Aorta (tissue), 5 donors: ENCODE data around the gene ZP2. TPM values are rescaled to one million over a fixed set of nuclear protein-coding genes. Genes with fewer than 3 reads are reported as not detected.
"Not testable (repeated sequence)": the region's sequence is repeated elsewhere in the genome, so short reads cannot be mapped to it uniquely, and the experiment has no call there.

Experiments
- ATAC-seq: fragments of 200-7000 bp; cut with Tn5 transposase; one replicate; pipeline ENCODE4 v1.9.1; 2022; ENCODE audit warnings: moderate library complexity; ENCODE audit not compliant: low FRiP score
- DNase-seq, 2 donors: peaks; one replicate each; pipeline ENCODE4 v3.0.0-alpha.2; 2020
- H3K27ac ChIP-seq, 2 donors: one replicate each; pipeline ENCODE4 v1.5.1; 2013; ENCODE audit warnings: low read length in 2 of 2, mild to moderate bottlenecking in 2 of 2, moderate library complexity in 2 of 2, control low read depth in 1 of 2, inconsistent platforms in 1 of 2, low read depth in 1 of 2
- H3K27me3 ChIP-seq, 2 donors: one replicate each; pipeline ENCODE4 v1.6.1; 2013; ENCODE audit warnings: control low read depth in 1 of 2, low read length in 1 of 2, mild to moderate bottlenecking in 1 of 2, moderate library complexity in 1 of 2; ENCODE audit not compliant: insufficient read depth in 2 of 2, control insufficient read depth in 1 of 2
- H3K36me3 ChIP-seq, 2 donors: one replicate each; pipeline ENCODE4 v1.6.1; 2013; ENCODE audit warnings: control low read depth in 1 of 2, low read length in 1 of 2, mild to moderate bottlenecking in 1 of 2; ENCODE audit not compliant: insufficient read depth in 2 of 2, control insufficient read depth in 1 of 2
- H3K4me1 ChIP-seq, 2 donors: one replicate each; pipeline ENCODE4 v1.6.1; 2013; ENCODE audit warnings: low read length in 2 of 2, control low read depth in 1 of 2, mild to moderate bottlenecking in 1 of 2, moderate library complexity in 1 of 2; ENCODE audit not compliant: insufficient read depth in 2 of 2, control insufficient read depth in 1 of 2
- H3K4me3 ChIP-seq, 2 donors: one replicate each; pipeline ENCODE4 v1.5.1; 2013; ENCODE audit warnings: low read length in 2 of 2, control low read depth in 1 of 2, mild to moderate bottlenecking in 1 of 2
- H3K9me3 ChIP-seq: one replicate; pipeline ENCODE4 v1.6.1; 2013; ENCODE audit warnings: mild to moderate bottlenecking, low read length; ENCODE audit not compliant: control insufficient read depth
- WGBS, 2 donors: extraction: QIAGEN DNeasy Blood & Tissue Kit; methylation state at CpG; one replicate each; pipeline ENCODE4 v1.1.7; 2013; 5-methylcytosine and 5-hydroxymethylcytosine counted together
- intact Hi-C, 2 donors: fragments of 100-400 bp; cut with DNase I; formaldehyde crosslinking; loops; one replicate each; pipeline versions ENCODE4 v1.14.2 to v1.15.0; 2022
- polyA plus RNA-seq, 2 donors: library from polyadenylated mRNA; stranded (reverse); fragments of 200-250 nt; gene quantifications; one replicate each; pipeline ENCODE4 v1.2.3, GENCODE V29; 2013
- total RNA-seq, 2 donors: library from RNA; stranded (reverse); fragmentation: NEBNext Ultra II Directional; extraction: Animal tissue kit (Norgen Biotek cat#: 25700); gene quantifications; one replicate each; pipeline ENCODE4 v1.2.1, GENCODE V29; 2021
- donor health status: healthy with polysubstance abuse.
- donor health status: Bipolar disorder and iron deficiency.
- donor health status: DM: no; HTN: no; CAD: no.
- donor health status: DM: no; HTN: no; CAD: no.
- donor health status: DM: yes; HTN: yes; CAD: no.

Gene ZP2
- total and polyA plus RNA-seq, 4 donors, result not detected

DNA sequence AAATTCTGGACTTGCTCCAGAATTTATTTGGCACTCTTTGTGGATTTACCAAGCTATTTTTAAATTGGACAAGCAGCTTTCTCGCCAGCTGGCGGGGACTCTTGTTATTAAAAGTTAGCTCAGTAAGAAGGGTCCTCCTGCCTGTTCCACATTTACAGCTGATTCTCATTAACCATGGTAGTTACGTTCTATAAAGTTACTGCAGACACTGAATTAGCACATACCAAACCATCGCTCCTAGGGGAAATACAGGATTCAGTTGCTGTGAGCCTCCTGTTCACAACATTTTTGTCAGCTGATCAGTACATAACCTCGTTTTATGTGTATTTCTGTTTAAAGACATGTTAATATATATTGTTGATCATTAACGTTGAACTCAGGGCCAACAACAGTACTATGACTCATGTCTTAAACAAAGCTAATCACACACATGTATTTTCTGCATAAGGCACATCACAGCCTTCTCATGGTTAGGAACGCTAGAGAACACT lies 48.7 kb downstream of the ZP2 start:
- WGBS, 2 donors, result 6 to 7% methylated on average over 7 of the region's 7 CpGs
- Histone ChIP-seq H3K27me3 (no peaks in the 10 kb centered on the region), H3K27ac (peak overlapping the region; percentile 33 to 83), H3K4me1 (no peaks in the 10 kb centered on the region), H3K36me3 (peaks cover 0 to 2% of the 10 kb centered on the region in 2 donors), H3K4me3 (no peak overlapping the region), H3K9me3 (no peaks in the 10 kb centered on the region)
- ATAC-seq (no peak), DNase-seq (peak in 1 of 2 donors; percentile 67)
- intact Hi-C loops, result loop anchor here (10.0 kb wide), 3 partner anchors 308 to 1512 kb away; no protein-coding TSS in a partner anchor

DNA sequence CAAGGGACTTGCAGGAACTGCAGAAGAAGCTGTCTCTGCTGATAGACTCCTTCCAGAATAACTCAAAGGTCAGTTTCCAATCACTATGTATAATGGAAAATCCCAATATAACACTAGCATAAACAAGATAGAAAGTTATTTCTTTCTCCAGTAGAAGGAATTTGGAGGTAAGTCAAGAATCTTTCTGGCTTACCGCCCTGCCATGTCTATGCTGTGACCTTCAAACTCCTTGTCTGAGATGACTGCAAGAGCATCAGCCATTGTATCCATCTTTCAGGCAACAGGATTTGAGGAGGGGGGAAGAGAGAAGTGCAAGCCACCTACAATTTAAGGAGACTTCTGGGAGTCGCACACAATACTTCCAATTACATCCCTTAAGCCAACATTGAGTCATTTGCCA lies 50.2 kb downstream of the ZP2 start:
- Histone ChIP-seq H3K27ac (peak overlapping the region in 1 of 2 donors; percentile 69), H3K4me1 (no peaks in the 10 kb centered on the region), H3K27me3 (no peaks in the 10 kb centered on the region), H3K9me3 (no peaks in the 10 kb centered on the region), H3K4me3 (no peak overlapping the region), H3K36me3 (peaks cover 0 to 2% of the 10 kb centered on the region in 2 donors)
- no peak for ATAC-seq
- no peak for DNase-seq
- intact Hi-C loops, result loop anchor here (10.0 kb wide), 3 partner anchors 306 to 1514 kb away; no protein-coding TSS in a partner anchor
- WGBS, 2 donors, result 4 to 12% methylated on average over 2 of the region's 2 CpGs

DNA sequence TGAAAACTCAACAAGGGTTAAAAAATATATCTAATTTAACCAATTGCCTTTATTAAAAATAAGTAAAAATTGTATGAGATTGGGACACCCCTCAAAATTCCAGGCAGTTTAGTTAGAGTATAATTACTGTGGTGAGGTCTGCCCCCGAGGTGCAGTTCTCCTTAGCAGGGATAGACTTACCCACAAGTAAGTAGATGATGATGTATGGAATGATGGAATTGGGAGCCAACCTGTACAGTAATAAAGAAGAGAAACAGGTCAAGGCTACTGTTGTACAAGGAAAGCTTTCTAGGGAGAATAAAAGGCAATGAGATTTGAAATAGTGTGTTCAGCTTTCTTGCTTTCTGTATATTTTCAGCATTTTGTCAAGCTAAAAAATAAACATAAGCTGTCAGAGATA lies 51.1 kb downstream of the ZP2 start:
- ATAC-seq (no peak), DNase-seq (no peak)
- no peaks in the 10 kb centered on the region for H3K27me3 ChIP-seq
- no peaks in the 10 kb centered on the region for H3K4me1 ChIP-seq
- no peak overlapping the region for H3K4me3 ChIP-seq
- intact Hi-C loops, result loop anchor here (10.0 kb wide), 3 partner anchors 305 to 1515 kb away; no protein-coding TSS in a partner anchor
- no peaks in the 10 kb centered on the region for H3K9me3 ChIP-seq
- H3K36me3 ChIP-seq, result peaks cover 0 to under 1% of the 10 kb centered on the region in 2 donors
- peak overlapping the region in 1 of 2 donors; percentile 16 for H3K27ac ChIP-seq
- 12 to 17% methylated on average over 1 of the region's 1 CpG for WGBS, 2 donors

DNA sequence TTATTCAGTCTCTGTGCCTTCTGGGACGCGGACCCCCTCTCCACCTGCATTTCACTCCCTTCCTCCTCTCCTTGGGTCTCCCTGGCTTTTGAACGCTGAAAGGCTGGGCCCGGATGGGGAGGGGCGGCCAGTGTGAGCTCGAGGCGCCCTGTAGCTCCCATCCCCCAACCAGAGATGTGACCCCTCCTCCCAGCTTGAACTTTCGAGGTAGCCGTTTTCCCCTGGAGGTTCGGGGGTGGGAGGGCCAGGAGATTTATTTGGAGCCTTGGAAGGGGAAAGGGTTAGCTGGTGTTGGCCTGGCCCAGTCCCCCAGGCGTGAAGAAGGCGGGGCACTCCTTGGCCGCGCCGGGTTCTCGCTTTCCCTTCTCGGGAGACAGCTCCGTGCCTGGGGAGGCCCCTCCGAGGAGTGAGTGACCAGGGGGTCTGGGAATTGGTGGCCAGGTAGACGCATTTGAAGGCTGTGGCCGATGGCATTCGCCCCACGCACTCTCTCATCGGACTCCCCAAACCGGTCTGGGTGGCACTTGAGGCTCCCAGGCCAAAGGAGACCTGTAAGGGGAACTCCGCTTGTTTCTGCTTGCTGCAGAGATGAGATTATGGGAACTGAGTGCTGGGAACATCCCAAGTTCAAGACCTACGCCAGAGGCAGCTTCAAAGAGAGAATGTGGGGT lies 52.0 kb downstream of the ZP2 start:
- Histone ChIP-seq H3K4me1 (no peaks in the 10 kb centered on the region), H3K9me3 (no peaks in the 10 kb centered on the region), H3K27me3 (no peaks in the 10 kb centered on the region), H3K36me3 (no peaks in the 10 kb centered on the region), H3K27ac (peak overlapping the region; percentile 20 to 36), H3K4me3 (peak overlapping the region; percentile 78 to 94)
- DNase-seq, result peak; percentile 61 to 84
- intact Hi-C loops, result loop anchor here (2.0 kb wide), 2 partner anchors 119 to 141 kb away; partner anchors contain the start of gene CRYM (in 1 of the 2)
- WGBS, 2 donors, result 0 to 1% methylated on average over 25 to 27 of the region's 27 CpGs
- ATAC-seq, result peak; percentile 58

DNA sequence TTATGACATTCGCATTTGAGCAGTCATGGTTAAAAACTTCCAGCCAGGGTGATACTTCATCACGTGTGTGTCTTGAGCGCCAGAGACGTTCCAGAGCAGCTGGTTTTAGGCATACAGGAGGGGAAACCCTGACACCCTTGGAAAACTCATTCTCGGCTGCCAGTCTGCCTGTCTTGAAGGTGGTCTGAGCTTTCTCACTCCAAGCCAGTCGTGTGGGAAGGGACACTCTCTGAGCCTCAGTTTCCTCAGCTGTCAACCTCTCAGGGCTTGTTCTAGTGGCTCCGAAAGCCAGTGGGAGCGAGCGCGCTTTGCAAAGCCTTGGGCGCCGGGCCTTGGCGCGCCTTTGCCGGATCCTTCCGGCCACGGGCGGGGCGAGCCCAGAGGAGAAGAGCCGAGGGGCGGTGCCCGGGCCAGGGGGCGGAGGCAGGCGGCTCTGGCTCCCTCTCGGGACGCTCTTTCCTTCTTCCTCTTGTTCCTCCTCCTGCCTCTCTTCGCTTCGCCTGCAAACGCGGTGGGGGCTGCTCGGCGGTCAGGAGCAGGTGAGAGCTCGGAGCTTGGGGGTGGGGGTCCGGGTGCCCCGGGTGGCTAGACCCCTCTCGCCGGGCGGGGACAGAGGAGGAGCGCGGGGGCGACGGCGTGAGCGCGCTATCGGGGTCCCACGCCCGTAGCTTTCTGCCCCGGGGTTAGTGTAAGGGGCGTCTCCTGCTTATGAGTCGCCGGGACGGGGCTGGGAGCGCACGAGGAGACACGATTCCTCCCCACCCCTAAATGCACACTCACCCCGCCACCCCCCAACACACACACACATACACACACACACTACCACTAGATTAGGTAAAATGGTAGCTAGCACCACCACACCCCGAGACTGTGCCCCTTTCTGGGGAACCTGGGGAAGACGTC lies 52.9 kb downstream of the ZP2 start, which contains the start of gene LDAF1:
LDAF1 (plus strand) TSS at position 467 of the 903 bp plus-strand sequence. CDS start 2,509 bp downstream, outside the sequence.
- H3K27me3 ChIP-seq, result no peaks in the 10 kb centered on the region
- WGBS, 2 donors, result 0 to 1% methylated on average over 45 to 59 of the region's 59 CpGs
- peak; percentile 95 for ATAC-seq
- intact Hi-C loops, result loop anchor here (2.0 kb wide), 2 partner anchors 120 to 142 kb away; partner anchors contain the start of gene CRYM (in 1 of the 2)
- H3K4me3 ChIP-seq, result peak within 1 kb of the TSS; percentile 78 to 94
- peak; percentile 92 to 96 for DNase-seq
- peak within 1 kb of the TSS; percentile 36 to 48 for H3K27ac ChIP-seq
- H3K9me3 ChIP-seq, result no peaks in the 10 kb centered on the region
- H3K36me3 ChIP-seq, result no peaks in the 10 kb centered on the region
- H3K4me1 ChIP-seq, result no peaks in the 10 kb centered on the region

DNA sequence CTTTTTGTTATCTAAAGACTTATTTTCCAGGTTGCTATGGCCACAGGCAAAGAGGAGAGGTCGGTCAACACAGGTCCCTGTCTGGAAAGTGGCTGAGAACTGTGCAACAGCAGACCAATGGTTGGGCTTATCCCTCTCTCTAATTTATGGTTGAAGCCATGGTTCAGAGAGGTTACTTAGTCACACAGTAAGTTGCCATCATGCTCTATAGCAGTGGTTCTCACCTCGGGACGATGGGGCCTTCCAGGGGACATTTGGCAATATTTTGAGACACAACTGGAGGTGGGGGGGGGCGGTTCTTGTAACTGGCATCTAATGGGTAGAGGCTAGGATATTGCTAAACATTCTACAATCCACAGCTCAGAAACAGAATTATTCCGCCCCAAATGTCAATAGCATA lies 53.7 kb downstream of the ZP2 start:
- no peaks in the 10 kb centered on the region for H3K4me1 ChIP-seq

DNA sequence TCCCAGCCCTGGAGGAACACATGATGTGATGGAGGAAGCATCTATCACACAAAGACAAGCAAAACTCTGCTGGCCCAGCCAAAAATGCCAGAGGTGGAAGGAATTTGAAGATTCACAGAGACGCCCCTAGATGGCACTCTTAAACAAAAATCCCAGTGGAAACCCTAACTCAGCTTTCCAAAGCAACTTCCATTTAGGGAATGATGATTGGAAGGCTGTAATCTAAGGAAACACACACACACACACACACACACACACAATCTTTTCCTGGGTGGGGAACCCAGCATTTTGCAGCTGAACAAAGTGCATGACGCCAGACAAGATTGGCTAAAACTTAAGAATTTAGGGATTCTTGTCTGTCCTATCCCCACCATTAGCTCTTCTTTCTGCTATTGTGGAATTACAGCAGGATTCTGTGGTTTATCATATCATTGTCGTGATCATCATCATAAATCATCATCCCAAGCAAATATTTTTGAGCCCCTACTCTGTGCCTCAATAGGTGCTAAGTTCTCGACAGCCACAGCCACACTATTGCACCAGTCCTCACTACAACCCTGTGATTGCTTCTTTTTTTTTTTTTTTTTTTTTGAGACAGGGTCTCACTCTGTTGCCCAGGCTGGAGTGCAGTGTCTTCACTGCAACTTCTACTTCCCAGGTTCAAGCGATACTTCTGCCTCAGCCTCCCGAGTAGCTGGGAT lies 54.5 kb downstream of the ZP2 start:
- H3K27ac ChIP-seq, result no peak overlapping the region
- DNase-seq, result no peak
- intact Hi-C loops, result no loop called here
- no peaks in the 10 kb centered on the region for H3K27me3 ChIP-seq
- H3K36me3 ChIP-seq, result no peaks in the 10 kb centered on the region
- peak; percentile 63 for ATAC-seq
- WGBS, 2 donors, result 40 to 41% methylated on average over 6 of the region's 6 CpGs
- no peaks in the 10 kb centered on the region for H3K4me1 ChIP-seq
- H3K4me3 ChIP-seq, result no peak overlapping the region
- H3K9me3 ChIP-seq, result no peaks in the 10 kb centered on the region

More for the DNA sequence above, 53.7 kb downstream of the ZP2 start:
- no peak for ATAC-seq
- WGBS, 2 donors, result 46 to 52% methylated on average over 5 of the region's 5 CpGs
- no peak overlapping the region for H3K4me3 ChIP-seq
- DNase-seq, result no peak
- no peaks in the 10 kb centered on the region for H3K27me3 ChIP-seq
- no peaks in the 10 kb centered on the region for H3K36me3 ChIP-seq
- intact Hi-C loops, result loop anchor here (2.0 kb wide), 2 partner anchors 121 to 143 kb away; partner anchors contain the start of gene CRYM (in 1 of the 2)
- peak overlapping the region in 1 of 2 donors; percentile 48 for H3K27ac ChIP-seq
- no peaks in the 10 kb centered on the region for H3K9me3 ChIP-seq

DNA sequence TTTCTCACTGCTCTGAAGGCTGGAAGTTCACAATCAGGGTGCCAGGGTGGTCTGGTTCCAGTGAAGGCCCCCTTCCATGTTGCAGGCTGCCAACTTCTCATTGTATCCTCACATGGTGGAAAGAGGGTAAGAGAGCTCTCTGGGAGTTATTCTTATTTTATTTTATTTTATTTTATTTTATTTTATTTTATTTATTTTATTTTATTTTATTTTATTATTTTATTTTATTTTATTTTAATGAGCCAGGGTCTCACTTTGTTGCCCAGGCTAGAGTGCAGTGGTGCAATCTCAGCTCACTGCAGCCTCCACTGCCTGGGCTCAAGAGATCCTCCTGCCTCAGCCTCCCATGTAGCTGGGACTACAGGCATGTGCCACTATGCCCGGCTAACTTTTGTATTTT lies 55.4 kb downstream of the ZP2 start:
- H3K27me3 ChIP-seq, H3K4me3 ChIP-seq, ATAC-seq, H3K36me3 ChIP-seq, intact Hi-C loops, H3K27ac ChIP-seq, H3K9me3 ChIP-seq, DNase-seq, H3K4me1 ChIP-seq: not testable (repeated sequence)
- WGBS, 2 donors, result 55 to 57% methylated on average over 1 of the region's 1 CpG
